Stimulated activated CD4-positive, alpha-beta T cell treated with anti-CD3 and anti-CD28 coated beads, Interleukin-1b, Interleukin-23, amount 100 ng/mL, for 1 hour (primary cell): ENCODE measurements around the gene CPLX3.

Experiments
- DNase-seq, 2 donors: peaks; one replicate each; pipeline ENCODE4 v3.0.0-alpha.2; 2020; ENCODE audit warnings: low read depth in 2 of 2

The CPLX3 gene

GRCh38 chr15:74844319-74845207 lies 18.1 kb downstream of the CPLX3 start:
- no peak for DNase-seq

- DNase-seq, result peak; percentile 15 to 17
These were observed 18.8 kb downstream of the CPLX3 start for GRCh38 chr15:74845208-74845568.

GRCh38 chr15:74845581-74845980 lies 19.2 kb downstream of the CPLX3 start:
- DNase-seq, result no peak

- no peak for DNase-seq
These were observed 21.0 kb downstream of the CPLX3 start for GRCh38 chr15:74847432-74847831.

GRCh38 chr15:74850393-74850792 lies 24.0 kb downstream of the CPLX3 start:
- DNase-seq, result no peak

GRCh38 chr15:74851960-74852359 lies 25.5 kb downstream of the CPLX3 start:
- no peak for DNase-seq

- DNase-seq, result no peak
These were observed 28.1 kb downstream of the CPLX3 start for GRCh38 chr15:74854453-74855022.

GRCh38 chr15:74855857-74856256 lies 29.4 kb downstream of the CPLX3 start:
- no peak for DNase-seq

- DNase-seq, result no peak
These were observed 30.1 kb downstream of the CPLX3 start for GRCh38 chr15:74856537-74856936.

GRCh38 chr15:74857082-74857655 lies 30.7 kb downstream of the CPLX3 start:
- no peak for DNase-seq

- DNase-seq, result no peak
These were observed 31.4 kb downstream of the CPLX3 start for GRCh38 chr15:74857671-74858368.

GRCh38 chr15:74858369-74858740 lies 31.9 kb downstream of the CPLX3 start:
- no peak for DNase-seq

- no peak for DNase-seq
These were observed 37.0 kb downstream of the CPLX3 start for GRCh38 chr15:74863239-74864056.

- DNase-seq, result no peak
These were observed 37.9 kb downstream of the CPLX3 start for GRCh38 chr15:74864296-74864695.

- DNase-seq, result no peak
These were observed 38.9 kb downstream of the CPLX3 start for GRCh38 chr15:74865316-74865715.

- DNase-seq, result no peak
These were observed 39.7 kb downstream of the CPLX3 start for GRCh38 chr15:74866090-74866489.

GRCh38 chr15:74867466-74868038 lies 41.1 kb downstream of the CPLX3 start:
- DNase-seq, result no peak

GRCh38 chr15:74868059-74868458 lies 41.6 kb downstream of the CPLX3 start:
- DNase-seq, result no peak

GRCh38 chr15:74869372-74869725 lies 42.9 kb downstream of the CPLX3 start:
- no peak for DNase-seq

GRCh38 chr15:74869726-74870407 lies 43.4 kb downstream of the CPLX3 start:
- no peak for DNase-seq
